Rectal smooth muscle tissue (tissue), 1 donor: ENCODE data around the gene SH3D19.
A peak's percentile ranks its signal among the peaks of the same experiment; 100 is the strongest.

ENCODE experiments used
- H3K27ac ChIP-seq: one replicate; pipeline ENCODE4 v1.7.0; 2013; ENCODE audit warnings: low read depth, low read length, inconsistent platforms
- H3K27me3 ChIP-seq: one replicate; pipeline ENCODE4 v1.7.0; 2013; ENCODE audit warnings: low read length; ENCODE audit not compliant: control insufficient read depth, insufficient read depth
- H3K36me3 ChIP-seq: one replicate; pipeline ENCODE4 v1.7.0; 2013; ENCODE audit warnings: low read length; ENCODE audit not compliant: control insufficient read depth, insufficient read depth
- H3K4me1 ChIP-seq: one replicate; pipeline ENCODE4 v1.7.0; 2013; ENCODE audit warnings: low read length; ENCODE audit not compliant: control insufficient read depth, insufficient read depth
- H3K4me3 ChIP-seq: one replicate; pipeline ENCODE4 v1.7.0; 2013; ENCODE audit warnings: low read length
- H3K9ac ChIP-seq: one replicate; pipeline ENCODE4 v1.7.0; 2013; ENCODE audit warnings: low read length

The SH3D19 gene, protein sequence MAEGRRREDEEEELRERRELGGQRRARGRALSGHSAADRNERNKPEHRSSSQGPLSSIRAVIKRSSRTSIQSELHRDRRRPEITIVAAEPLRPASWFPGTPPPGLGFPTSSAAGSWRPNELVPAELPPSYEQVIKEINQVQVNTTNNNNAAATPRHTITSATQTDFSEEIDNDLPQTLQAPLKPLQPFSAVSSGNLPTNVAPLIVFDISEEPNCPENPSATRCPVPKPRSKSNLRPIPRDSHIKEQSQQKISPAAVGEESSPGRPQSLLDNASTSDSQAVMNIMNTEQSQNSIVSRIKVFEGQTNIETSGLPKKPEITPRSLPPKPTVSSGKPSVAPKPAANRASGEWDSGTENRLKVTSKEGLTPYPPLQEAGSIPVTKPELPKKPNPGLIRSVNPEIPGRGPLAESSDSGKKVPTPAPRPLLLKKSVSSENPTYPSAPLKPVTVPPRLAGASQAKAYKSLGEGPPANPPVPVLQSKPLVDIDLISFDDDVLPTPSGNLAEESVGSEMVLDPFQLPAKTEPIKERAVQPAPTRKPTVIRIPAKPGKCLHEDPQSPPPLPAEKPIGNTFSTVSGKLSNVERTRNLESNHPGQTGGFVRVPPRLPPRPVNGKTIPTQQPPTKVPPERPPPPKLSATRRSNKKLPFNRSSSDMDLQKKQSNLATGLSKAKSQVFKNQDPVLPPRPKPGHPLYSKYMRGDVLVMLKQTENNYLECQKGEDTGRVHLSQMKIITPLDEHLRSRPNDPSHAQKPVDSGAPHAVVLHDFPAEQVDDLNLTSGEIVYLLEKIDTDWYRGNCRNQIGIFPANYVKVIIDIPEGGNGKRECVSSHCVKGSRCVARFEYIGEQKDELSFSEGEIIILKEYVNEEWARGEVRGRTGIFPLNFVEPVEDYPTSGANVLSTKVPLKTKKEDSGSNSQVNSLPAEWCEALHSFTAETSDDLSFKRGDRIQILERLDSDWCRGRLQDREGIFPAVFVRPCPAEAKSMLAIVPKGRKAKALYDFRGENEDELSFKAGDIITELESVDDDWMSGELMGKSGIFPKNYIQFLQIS

DNA sequence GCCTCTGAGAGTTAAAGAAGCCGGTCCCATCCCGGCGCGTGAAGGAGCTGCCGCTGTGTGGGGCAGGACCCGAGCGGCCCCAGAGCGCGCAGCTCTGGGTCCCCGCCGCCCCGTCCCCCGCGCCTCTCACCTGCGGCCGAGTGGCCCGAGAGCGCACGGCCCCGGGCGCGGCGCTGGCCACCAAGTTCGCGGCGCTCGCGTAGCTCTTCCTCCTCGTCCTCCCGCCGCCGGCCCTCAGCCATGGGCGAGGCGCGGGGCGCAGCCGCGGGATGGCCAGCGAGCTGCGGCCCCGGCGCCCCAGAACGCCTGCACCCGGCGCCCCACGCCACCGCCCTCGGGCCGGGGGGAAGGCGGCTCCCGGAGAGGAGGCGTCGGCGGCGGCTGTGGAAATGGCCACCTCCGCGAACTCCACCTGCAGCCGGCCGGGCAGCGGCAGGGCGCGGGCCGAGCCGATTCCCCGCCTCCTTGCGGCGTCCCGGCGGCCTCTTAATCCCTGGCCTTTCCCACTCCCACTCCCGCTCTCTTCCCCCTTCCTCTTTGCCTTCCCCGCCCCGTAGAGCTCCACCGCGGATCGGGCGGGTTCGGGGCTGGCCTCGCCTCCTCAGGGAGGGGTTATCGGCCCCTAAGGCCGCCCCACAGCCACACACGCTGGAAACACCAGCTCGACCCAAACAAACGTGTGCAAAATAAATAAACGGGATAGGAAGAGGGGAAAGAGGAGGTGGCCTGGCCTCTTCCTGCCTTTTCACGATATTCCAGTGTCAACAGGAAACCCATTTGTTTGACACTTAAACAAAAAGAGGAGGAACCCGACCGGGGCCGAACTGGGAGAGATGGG, at the start of gene SH3D19:
Gene SH3D19 (minus strand): TSS at position 495 of the 838 bp plus-strand sequence. CDS start 253 bp downstream, at position 242.
- H3K27me3 ChIP-seq, result no peaks in the 10 kb centered on the region
- H3K4me3 ChIP-seq, result peak within 1 kb of the TSS; percentile 73
- H3K9ac ChIP-seq, result peak within 1 kb of the TSS; percentile 26
- H3K27ac ChIP-seq, result peak within 1 kb of the TSS; percentile 83
- H3K4me1 ChIP-seq, result peaks cover 2% of the 10 kb centered on the region
- no peaks in the 10 kb centered on the region for H3K36me3 ChIP-seq

DNA sequence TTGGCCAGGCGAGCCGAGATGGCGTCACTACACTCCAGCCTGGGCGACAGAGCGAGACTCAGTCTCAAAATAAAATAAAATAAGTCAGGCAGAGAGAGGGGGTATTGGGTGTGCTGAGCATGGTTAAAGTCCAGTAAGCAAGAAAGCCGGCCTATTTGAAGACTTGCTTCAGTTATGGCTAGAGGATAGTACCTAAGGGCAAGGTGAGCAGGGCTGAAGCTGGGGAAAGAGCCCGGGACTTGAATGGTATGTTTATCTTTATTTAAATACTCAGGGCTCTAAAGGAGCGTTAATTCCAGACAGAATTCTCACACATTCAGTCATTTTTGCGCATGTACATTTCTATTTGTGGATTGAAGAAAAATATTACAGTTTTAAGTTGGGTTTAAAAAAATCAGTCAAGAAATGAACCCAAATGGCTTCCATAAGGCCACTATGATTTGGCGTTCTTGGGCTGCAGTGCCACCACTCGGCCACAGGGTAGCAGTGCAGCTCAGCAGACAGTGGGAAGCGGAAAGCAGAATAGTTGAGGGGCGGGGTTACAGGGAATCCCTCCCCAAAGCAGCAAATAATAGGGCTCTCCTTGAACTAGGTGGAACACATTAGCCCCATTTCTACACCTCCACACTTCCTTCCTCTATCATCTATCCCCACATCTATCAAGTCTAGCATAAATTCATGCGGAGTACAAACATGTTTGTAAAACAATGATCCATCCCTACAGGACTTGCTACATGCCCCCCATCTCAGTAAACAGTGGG, 37.2 kb upstream of the SH3D19 start:
- Histone ChIP-seq H3K27ac (no peak overlapping the region), H3K9ac (no peak overlapping the region), H3K27me3 (no peaks in the 10 kb centered on the region), H3K4me3 (no peak overlapping the region), H3K36me3 (no peaks in the 10 kb centered on the region), H3K4me1 (no peaks in the 10 kb centered on the region)

DNA sequence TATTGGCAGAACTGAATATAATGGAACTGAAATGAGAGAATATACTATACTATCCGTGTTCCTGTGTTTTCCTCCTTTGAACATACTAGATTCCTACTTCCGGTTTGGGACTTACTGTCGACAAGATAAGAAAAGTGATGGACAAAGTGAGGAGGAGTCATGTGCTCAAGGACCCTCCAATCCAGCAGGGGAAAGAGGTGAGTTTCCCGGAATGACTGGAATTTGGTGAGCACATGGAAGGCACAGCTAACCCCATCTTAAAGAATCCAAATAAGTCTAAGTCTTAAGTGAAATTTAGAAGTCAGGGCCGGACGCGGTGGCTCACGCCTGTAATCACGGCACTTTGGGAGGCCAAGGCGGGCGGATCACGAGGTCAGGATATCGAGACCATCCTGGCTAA, 36.6 kb upstream of the SH3D19 start:
- H3K9ac ChIP-seq, result no peak overlapping the region
- H3K27ac ChIP-seq, result no peak overlapping the region
- no peaks in the 10 kb centered on the region for H3K4me1 ChIP-seq
- H3K36me3 ChIP-seq, result no peaks in the 10 kb centered on the region
- no peaks in the 10 kb centered on the region for H3K27me3 ChIP-seq
- H3K4me3 ChIP-seq, result no peak overlapping the region

DNA sequence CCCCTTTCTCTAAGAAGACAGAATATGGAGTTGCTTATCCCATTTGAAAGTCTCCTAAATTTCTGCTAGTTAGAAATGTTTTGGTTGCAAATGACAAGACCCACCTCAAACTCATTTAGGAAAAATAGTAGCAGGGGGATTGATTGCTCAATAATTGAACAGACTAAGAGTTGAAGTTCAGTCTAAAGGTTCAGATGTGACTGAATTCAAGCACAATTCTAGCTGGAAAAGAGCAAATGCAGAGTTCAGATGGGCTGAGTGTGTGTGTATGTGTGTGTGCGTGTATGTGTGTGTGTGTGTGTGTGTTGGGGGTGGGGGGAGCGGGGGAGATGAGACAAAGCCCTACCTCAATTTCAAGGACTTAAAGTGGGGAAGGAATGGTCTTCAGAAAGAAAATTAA, 35.7 kb upstream of the SH3D19 start:
- Histone ChIP-seq H3K36me3 (no peaks in the 10 kb centered on the region), H3K4me1 (no peaks in the 10 kb centered on the region), H3K27ac (no peak overlapping the region), H3K4me3 (no peak overlapping the region), H3K9ac (no peak overlapping the region), H3K27me3 (no peaks in the 10 kb centered on the region)

DNA sequence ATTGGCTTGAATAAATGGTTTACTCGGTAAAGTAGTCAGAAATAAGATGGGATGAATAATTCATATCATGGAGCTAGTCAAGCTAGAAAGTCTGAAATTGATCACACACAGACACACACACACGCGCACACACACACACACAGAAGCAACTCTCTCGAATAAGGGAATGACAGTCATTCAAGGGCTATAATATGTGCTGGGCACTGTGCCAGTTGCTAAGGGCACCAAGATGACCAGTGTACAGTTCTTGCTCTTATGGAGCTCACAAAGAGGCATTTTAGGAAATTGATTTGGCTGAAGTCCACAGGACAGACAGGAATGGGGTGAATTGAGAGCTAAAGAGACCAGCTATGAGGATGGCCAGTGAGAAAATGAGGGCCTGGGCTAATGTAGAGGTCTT, 34.2 kb upstream of the SH3D19 start:
- no peak overlapping the region for H3K27ac ChIP-seq

DNA sequence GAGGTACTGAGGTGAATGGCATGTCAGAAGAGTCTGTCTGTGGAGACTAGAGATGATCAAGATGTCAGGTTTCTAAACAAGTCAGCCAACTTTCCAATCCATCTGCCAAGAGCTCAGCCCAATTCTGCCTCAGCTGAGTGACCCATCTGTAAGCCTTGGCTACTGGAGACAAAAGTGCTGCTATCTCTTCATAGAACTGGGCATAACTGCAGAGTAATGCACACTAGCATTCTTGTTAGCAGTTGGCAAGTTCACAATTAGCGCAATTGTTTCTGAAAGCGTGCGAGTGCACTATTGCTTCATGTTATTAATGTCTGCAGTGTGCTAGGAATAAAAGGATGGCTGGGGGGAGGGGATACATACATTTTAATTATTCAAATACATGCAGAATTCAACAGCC, 32.9 kb upstream of the SH3D19 start:
- Histone ChIP-seq H3K9ac (no peak overlapping the region), H3K36me3 (no peaks in the 10 kb centered on the region), H3K27me3 (no peaks in the 10 kb centered on the region), H3K27ac (no peak overlapping the region), H3K4me3 (no peak overlapping the region), H3K4me1 (no peaks in the 10 kb centered on the region)

More for the DNA sequence above, 34.2 kb upstream of the SH3D19 start:
- H3K4me1 ChIP-seq, result no peaks in the 10 kb centered on the region
- H3K36me3 ChIP-seq, result no peaks in the 10 kb centered on the region
- H3K4me3 ChIP-seq, result no peak overlapping the region
- H3K9ac ChIP-seq, result no peak overlapping the region
- H3K27me3 ChIP-seq, result no peaks in the 10 kb centered on the region

DNA sequence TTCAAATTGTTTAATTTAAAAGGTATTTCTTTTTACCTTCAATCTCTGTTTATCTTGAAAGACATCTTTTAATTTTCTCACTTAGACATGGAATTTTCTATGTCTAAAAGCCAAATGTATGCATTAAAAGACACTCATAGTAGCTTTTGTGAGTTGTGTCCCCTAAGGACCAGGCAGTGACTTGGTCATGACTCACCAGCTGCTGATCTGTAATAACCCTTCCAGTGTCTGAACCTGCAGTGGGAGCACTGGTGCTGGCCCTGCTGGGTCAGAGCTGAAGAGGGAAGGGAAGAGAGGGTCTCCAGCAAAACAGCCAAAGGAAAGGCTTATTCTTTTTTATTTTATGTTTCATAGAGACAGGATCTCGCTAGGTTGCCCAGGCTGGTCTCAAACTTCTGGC, 31.1 kb upstream of the SH3D19 start:
- Histone ChIP-seq H3K27ac (no peak overlapping the region), H3K36me3 (no peaks in the 10 kb centered on the region), H3K27me3 (no peaks in the 10 kb centered on the region), H3K9ac (no peak overlapping the region), H3K4me3 (no peak overlapping the region), H3K4me1 (no peaks in the 10 kb centered on the region)

DNA sequence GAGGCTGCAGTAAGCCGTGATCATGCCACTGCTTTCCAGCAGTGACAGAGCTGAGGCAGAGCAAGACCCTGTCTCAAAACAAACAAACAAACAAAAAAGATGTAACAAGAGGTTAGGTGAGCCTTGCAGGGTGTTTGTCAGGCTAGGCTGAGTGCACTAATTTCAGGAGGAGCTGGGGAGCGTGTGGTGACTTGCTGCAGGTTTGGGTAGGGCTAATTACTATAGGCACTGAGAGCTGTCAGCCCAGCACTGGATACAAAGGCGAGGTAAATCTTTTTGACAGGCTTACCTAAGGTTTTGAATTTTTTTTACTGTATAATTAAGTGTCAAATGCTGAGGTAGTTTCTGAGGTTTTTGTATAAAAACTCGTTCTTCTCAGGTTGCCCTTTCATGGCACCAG, 29.8 kb upstream of the SH3D19 start:
- Histone ChIP-seq H3K36me3 (no peaks in the 10 kb centered on the region), H3K27me3 (no peaks in the 10 kb centered on the region), H3K4me1 (no peaks in the 10 kb centered on the region), H3K27ac (no peak overlapping the region), H3K9ac (no peak overlapping the region), H3K4me3 (no peak overlapping the region)

DNA sequence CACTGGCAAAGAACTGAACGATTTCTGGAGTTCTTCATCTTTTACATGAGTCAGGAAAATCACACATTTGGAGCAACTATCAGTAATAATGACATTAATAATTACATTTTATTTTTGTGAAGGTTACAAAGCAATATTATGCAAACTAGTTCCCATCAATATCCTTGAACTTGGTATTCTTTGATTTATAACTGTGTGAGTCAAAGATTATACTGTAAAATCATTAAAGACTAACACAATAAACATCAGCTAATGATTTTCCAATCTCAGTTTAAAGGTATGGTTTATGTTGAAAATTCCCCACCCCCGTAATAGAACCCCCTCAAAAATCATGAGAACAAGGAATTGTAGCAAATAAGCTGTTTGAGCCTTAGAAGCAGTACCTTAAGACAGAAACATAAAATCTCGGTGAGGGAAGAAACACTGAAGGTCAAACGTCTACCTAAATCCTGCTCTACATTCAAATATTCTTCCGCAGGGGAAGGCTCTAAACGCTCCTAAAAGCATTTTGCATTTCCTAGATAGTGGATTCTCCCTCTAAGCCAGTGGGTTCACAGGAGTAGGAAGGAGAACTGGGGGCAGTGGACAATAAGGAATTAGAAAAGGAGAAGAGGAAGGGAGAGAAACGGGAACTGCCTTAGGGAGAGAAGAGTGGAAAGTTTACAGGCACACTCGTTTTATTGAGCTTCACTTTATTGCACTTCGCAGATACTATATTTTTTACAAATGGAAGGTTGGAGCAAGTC, 22.3 kb upstream of the SH3D19 start:
- no peak overlapping the region for H3K4me3 ChIP-seq
- H3K27ac ChIP-seq, result no peak overlapping the region
- H3K36me3 ChIP-seq, result no peaks in the 10 kb centered on the region
- H3K27me3 ChIP-seq, result no peaks in the 10 kb centered on the region
- no peaks in the 10 kb centered on the region for H3K4me1 ChIP-seq
- no peak overlapping the region for H3K9ac ChIP-seq

DNA sequence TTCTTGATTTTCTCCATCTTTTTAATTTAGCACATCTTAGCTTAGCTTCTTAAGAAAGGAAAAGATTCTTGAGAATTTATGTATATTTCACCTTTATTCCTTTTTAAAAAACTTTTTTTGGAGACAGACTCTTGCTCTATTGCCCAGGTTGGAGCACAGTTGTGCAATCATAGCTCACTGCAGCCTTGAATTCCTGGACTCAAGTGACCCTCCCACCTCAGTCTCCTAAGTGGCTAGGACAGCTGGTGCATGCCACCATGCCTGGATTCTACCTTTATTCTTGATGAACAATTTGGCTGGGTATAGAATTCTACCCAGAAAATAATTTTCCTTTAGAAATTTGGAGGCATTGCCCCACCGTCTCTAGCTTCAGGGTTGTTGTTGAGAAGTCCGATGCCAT, 19.5 kb upstream of the SH3D19 start:
- Histone ChIP-seq H3K9ac (no peak overlapping the region), H3K4me3 (no peak overlapping the region), H3K27me3 (no peaks in the 10 kb centered on the region), H3K36me3 (no peaks in the 10 kb centered on the region), H3K4me1 (no peaks in the 10 kb centered on the region), H3K27ac (no peak overlapping the region)
